ENCODE measurements around the gene SERPINB12.
A peak's percentile ranks its signal among the peaks of the same experiment; 100 is the strongest.

The SERPINB12 gene

GRCh38 chr18:63604791-63605567 lies 62.8 kb downstream of the SERPINB12 start:
- DNase-seq, result no peak

GRCh38 chr18:63606526-63606925 lies 64.4 kb downstream of the SERPINB12 start:
- no peak for DNase-seq

- no peak for DNase-seq
Measured at GRCh38 chr18:63613420-63613819, 71.3 kb downstream of the SERPINB12 start.

- DNase-seq, result peak; percentile 99
Measured at GRCh38 chr18:63617049-63617914, 75.1 kb downstream of the SERPINB12 start.

- DNase-seq, result no peak
Measured at GRCh38 chr18:63617915-63618234, 75.7 kb downstream of the SERPINB12 start.
